GM18508 (cell line): ENCODE data around the gene PHLDB2.

ENCODE experiments used
- ATAC-seq: cut with Tn5 transposase; IDR thresholded peaks from one replicate; pipeline ENCODE4 v1.9.1; 2021; ENCODE audit warnings: moderate number of reproducible peaks; ENCODE audit not compliant: insufficient read depth, unreplicated experiment

Gene PHLDB2

DNA sequence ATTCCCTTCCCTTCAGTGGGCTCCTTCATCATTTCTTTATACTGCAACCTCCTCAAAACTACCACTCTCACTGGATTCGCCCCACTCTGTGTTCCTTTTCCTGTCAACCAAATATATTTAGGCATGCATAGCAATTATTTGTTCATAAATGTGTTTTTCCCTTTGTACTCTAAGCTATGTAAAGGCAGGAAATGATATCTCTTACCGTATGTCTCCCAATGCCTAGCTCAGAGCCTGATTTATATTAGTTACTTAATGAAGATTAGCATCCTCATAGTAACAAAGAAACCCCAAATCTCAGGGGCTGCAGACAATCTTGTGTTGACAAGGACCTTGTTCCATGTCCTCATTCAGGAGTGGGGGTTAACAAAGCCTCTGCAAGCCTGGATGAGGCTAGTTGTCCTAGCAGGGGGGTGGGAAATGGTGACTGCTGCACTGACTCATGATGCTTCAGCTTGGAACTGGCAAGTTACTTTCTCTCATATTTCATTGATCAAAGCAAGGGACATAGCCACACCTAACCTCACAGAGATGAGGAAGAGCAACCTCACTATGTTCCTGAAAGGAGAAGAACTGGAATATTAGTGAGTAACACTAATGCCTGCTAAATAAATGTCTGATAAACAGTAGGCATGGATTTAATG is 15.2 kb downstream of the PHLDB2 start:
- ATAC-seq: no peak

GRCh38 chr3:111881480-111881879 is 22.4 kb downstream of the PHLDB2 start:
- no peak for ATAC-seq

DNA sequence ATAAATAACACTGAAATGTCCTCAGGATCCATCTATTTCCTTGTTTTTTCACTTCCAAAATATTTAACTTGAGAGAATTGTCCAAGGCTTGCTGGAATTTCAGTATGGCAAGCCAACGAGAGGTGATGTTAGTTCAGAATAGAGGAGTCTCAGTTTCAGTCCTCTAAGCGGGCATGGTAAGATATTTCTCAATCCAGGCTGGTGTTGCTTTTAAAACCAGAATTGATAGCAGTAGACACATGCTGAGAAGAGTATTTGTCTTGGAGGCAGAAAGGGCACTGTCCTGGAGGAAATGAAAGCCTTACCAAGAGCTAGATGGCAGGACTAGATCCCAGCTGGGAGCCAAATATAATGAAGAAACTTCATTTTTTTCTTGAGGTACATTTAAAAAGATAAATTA is 23.1 kb downstream of the PHLDB2 start:
- no peak for ATAC-seq

GRCh38 chr3:111882799-111883198 is 23.7 kb downstream of the PHLDB2 start:
- peak; percentile 98 for ATAC-seq

DNA sequence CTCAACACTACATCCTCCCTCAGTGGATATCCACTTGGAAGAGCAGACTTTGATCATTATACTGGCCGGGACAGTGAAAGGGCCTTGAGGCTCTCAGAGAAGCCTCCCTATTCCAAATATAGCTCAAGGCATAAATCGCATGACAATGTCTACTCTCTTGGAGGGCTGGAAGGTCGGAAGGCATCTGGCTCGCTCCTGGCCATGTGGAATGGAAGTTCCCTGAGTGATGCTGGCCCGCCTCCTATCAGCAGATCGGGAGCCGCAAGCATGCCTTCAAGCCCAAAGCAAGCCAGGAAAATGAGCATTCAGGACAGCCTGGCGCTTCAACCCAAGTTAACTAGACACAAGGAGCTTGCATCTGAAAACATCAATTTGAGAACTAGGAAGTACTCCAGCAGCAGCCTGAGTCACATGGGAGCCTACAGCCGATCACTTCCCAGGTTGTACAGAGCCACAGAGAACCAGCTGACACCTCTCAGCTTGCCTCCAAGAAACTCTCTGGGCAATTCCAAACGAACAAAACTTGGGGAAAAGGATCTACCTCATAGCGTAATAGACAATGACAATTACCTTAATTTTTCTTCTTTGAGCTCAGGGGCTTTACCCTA is 25.4 kb downstream of the PHLDB2 start:
- no peak for ATAC-seq

GRCh38 chr3:111885578-111885977 is 26.5 kb downstream of the PHLDB2 start:
- ATAC-seq: no peak

GRCh38 chr3:111890051-111890580 is 31.1 kb downstream of the PHLDB2 start:
- no peak for ATAC-seq

DNA sequence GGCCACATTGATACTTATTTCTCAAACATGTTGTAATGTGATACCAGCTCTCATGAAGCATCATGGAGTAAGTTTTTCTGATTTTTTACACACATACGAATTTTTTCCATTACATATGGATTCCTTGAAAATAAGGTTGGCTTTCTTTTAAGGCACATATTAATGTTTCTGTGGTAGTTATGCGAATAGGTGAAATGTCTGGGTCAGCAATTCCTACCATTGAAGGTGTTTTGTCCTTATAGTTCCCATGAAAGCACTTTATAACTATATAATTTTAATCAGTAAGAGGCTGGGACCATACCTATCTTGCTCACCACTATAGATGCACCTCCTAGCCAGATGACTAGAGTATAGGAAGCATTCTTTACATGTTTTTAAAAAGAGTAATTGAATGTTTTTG is 33.0 kb downstream of the PHLDB2 start:
- no peak for ATAC-seq

DNA sequence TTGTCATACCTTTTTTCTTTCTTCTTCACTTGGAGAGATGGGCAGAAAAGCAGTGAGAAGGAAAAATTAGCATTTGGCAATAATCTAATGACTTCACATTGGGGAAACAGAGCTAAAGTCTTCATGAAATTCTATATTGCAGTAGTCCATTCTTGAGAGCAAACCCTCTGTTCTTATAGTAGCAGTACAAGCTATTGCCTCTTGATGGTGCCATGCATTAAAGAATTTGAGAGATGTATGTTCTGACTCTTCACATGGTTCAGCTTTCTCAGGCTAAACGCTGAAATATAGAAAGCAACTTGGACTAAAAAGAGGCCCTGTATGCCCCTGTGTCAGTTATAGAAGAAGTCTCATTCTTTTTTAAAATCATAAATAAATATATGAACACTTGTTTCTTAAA is 36.0 kb downstream of the PHLDB2 start:
- no peak for ATAC-seq

DNA sequence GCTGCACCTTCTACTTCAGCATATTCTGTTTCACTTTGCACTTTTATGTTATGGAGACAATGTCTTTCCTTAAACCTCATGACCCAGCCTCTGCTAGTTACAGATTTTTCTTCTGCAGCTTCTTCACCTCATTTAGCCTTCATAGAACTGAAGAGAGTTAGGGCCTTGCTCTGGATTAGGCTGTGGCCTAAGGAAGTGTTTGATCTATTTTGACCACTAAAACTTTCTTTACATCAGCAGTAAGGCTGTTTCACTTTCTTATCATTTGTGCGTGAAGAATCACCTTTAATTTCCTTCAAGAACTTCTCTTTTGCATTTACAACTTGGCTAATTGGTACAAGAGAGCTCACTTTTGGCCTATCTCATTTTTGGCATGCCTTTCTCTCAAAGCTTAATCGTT is 40.9 kb downstream of the PHLDB2 start:
- ATAC-seq: no peak

DNA sequence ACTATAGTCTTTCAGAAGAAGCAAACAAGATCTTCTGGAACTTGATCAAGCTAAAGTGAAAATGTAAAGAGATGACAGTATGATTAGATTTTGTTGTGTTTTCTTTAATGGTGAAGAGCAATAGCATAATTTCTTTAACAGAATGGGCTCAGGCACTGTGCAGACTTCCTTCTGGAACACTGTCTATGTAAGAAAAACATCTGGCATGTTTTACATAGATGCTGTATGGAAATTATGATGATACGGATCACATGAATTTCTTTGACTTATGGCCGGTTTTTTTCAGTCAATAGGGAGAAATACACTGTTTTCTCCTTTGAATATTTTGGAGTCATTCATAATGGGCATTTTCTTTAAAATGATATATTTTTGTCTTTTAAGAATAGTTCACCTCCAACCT is 42.6 kb downstream of the PHLDB2 start:
- no peak for ATAC-seq

DNA sequence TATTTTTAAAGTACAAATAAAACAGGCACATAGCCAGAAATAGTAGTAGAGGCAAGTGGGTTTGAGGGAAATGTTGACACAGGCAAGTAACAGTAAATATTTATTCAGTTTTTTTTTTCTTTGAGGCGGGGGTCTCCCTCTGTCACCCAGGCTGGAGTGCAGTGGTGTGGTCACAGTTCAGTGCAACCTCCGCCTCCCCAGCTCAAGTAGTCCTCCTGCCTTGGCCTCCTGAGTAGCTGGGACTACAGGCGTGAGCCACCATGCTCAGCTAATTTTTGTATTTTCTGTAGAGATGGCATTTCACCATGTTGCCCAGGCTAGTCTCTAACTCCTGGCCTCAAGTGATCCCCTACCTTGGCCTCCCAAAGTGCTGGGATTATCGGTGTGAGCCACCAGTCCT is 43.5 kb downstream of the PHLDB2 start:
- no peak for ATAC-seq

GRCh38 chr3:111903067-111903511 is 44.0 kb downstream of the PHLDB2 start:
- ATAC-seq: no peak

GRCh38 chr3:111904376-111905241 is 45.5 kb downstream of the PHLDB2 start:
- ATAC-seq: no peak

DNA sequence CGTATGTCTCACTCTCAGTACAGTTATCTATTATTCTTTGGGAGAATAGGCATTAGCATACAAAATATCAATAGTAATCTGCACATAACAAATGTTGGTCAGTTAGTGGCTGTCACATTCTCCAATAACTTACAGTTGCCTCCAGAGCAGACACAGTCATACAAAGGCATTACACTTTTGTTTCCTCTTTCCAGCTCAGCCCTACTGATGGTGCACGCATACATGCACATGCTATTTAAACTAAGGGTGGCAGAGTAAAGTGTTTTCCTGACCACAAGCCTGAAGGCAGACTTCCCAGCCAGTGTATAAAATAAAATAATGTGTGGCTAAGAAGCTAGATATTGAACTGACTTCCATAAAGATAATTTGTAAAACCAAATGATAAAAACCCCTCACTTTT is 47.6 kb downstream of the PHLDB2 start:
- no peak for ATAC-seq

DNA sequence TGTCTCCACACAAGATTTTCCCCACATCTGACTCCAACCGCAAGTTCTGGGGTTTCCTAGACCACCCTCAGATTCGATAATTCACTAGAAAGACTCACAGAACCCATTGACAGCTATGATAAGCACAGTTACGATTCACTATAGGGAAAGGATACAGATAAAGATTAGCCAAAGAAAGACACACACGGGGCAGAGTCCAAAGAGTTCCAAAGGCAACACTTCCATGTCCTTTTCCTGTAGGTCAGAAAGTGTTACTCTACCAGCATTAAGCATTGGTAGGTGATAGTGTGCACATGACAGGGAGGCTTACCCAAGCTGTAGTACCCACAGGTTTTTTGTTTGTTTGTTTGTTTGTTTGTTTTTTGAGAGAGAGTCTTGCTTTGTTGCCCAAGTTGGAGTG is 48.1 kb downstream of the PHLDB2 start:
- no peak for ATAC-seq

DNA sequence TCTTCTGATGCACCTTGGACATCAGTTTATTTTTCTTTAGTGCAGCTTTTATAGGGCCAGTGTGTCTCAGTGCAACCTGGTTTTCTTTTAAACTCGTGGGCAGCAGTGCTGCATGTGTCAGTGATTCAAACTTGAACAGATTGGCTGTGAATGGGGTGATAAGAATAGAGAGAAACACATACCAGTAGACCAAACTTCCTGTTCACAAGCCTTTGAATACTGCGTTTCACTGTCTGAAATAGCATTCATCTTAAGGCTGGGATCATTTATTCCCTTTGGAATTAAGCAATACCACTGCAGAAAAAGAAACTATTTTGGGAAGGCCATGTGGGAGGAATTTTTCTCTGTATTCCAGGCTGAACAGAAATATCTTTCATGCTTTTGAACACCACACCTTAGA is 51.7 kb downstream of the PHLDB2 start:
- no peak for ATAC-seq

DNA sequence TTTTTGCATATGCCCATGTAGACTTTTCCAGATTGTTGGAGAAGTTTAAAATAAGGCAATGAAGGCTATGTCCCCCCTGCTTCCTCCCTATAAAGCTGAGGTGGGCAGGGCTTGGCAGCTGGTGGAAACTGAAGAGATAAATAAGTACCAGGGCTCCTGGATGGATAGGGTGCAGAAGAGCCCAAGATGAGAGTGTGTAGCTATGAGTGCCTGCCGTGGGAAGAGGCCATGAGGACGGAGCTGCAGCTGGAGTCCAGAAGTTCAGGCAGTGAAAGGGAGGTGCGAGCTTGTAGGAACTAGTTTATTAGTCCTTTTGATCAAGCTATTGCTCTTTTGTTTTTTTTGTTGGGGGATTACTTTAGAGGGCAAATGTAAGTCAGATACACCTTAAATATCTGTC is 52.4 kb downstream of the PHLDB2 start:
- no peak for ATAC-seq

- no peak for ATAC-seq
These were observed 54.2 kb downstream of the PHLDB2 start for GRCh38 chr3:111913163-111913763.

DNA sequence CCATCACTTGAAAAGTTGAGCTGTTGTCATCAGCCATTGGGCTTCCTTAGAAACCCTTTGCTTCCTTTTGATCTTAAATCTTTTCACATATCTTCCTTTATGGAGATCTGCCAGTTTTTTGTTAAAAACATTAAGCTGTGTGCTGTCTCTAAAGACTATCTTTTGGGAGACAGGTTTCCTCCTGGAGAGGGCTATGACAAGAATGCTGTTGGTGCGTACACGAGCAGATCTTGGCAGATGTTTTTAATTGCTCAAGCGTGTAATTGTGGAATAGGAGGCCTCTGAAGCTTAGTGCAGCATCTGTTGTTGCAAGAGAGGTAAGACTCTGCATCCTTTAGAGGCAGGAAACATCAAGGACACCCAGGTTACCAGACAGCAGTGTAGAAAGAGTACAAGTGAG is 56.8 kb downstream of the PHLDB2 start:
- no peak for ATAC-seq

DNA sequence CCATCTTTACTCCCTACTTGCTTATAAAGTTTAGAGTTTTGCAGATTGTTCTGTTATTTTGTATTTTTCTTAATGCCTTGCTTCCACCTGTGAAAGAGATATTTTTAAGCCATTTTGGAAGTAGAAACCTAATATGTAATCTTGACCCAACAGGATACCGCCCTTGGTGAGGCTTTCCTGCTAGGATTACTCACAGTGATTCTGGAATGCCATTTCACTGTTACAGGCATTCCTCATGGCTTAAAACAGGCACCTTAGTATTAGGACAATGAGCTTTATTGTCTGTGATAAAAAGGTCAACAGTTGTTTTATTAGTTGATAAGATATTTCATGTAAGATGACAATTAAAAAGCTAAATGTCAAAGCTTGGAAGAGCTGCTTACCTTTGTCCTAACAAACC is 58.2 kb downstream of the PHLDB2 start:
- ATAC-seq: no peak
